IMR-90 (cell line): ENCODE data around the gene PTPRG.

ENCODE experiments used
- CTCF ChIP-seq: conservative IDR thresholded peaks from 2 replicates; pipeline ENCODE4 v1.5.1; 2012; ENCODE audit warnings: mild to moderate bottlenecking, low read depth, low read length, improper control_type of control experiment
- FOS ChIP-seq: fragments of 150-350 bp; IDR thresholded peaks from 2 replicates; pipeline ENCODE4 v1.6.1; 2016; ENCODE audit warnings: low read depth, low read length
- MAZ ChIP-seq: IDR thresholded peaks from 2 replicates; pipeline ENCODE4 v1.6.1; 2012; ENCODE audit warnings: low read depth, mild to moderate bottlenecking, low read length, improper control_type of control experiment, moderate library complexity, borderline replicate concordance
- POLR2A ChIP-seq: IDR thresholded peaks from 2 replicates; pipeline ENCODE4 v1.6.1; 2012; ENCODE audit warnings: mild to moderate bottlenecking, low read depth, low read length

GRCh38 chr3:61788623-61789507 is 227.5 kb downstream of the PTPRG start:
- TF ChIP-seq CTCF (no peak), POLR2A (no peak), FOS (no peak), MAZ (no peak)
